ENCODE data around the gene HAO2. TPM values are rescaled to one million over a fixed set of nuclear protein-coding genes. Genes with fewer than 3 reads are reported as not detected.

Gene HAO2
- total and polyA plus RNA-seq, 2 experiments from 2014 or later = not detected

GRCh38 chr1:119380304-119380703 lies 11.7 kb downstream of the HAO2 start:
- Histone ChIP-seq H3K27me3 (ENCODE audit: insufficient read depth) (no peaks in the 10 kb centered on the region), H3K9me2 (ENCODE audit: insufficient read depth) (peaks cover 27% of the 10 kb centered on the region), H3K4me3 (no peak overlapping the region), H3F3A (replicated peaks; ENCODE audit: low read depth) (no peaks in the 10 kb centered on the region), H3K27ac (ENCODE audit: low read depth) (no peak overlapping the region), H3K36me3 (ENCODE audit: insufficient read depth) (no peaks in the 10 kb centered on the region), H3K4me2 (no peak overlapping the region), H3K79me2 (replicated peaks; ENCODE audit: insufficient read depth) (no peaks in the 10 kb centered on the region), H2AFZ (no peak overlapping the region), H3K4me1 (ENCODE audit: insufficient read depth) (no peaks in the 10 kb centered on the region), H4K20me1 (replicated peaks; ENCODE audit: insufficient read depth) (no peaks in the 10 kb centered on the region)
- DNase-seq (ENCODE audit: low spot score) (no peak), ATAC-seq (no peak)
- H3K4me3 Mint-ChIP-seq = no peak overlapping the region
- H3K4me1 Mint-ChIP-seq = peaks cover 3% of the 10 kb centered on the region; the same call in 1 of the 3 replicates
- H3K9me3 Mint-ChIP-seq = peaks cover 4% of the 10 kb centered on the region; the same call in 1 of the 3 replicates
- TF ChIP-seq ZNF114 (CRISPR knock-in tag; IDR thresholded peaks at IDR 0.05) (no peak), NANOG (IDR thresholded peaks at IDR 0.05; ENCODE audit: borderline replicate concordance) (no peak), STAT1 (IDR thresholded peaks at IDR 0.05; ENCODE audit: unreplicated experiment) (no peak), ZNF462 (CRISPR knock-in tag; IDR thresholded peaks at IDR 0.05) (no peak), POLR2AphosphoS5 (IDR thresholded peaks at IDR 0.05; ENCODE audit: low read depth) (no peak), ZNF331 (CRISPR knock-in tag; IDR thresholded peaks at IDR 0.05; ENCODE audit: low read depth) (no peak), CTCF (conservative IDR thresholded peaks at IDR 0.05; ENCODE audit: low read depth in 2 of 2) (no peak), ETS1 (IDR thresholded peaks at IDR 0.05) (no peak), CREB1 (CRISPR knock-in tag; IDR thresholded peaks at IDR 0.05; ENCODE audit: low read depth) (no peak), REST (IDR thresholded peaks at IDR 0.05; ENCODE audit: unreplicated experiment) (no peak), EZH2phosphoT487 (IDR thresholded peaks at IDR 0.05; ENCODE audit: unreplicated experiment) (no peak), JUNB (IDR thresholded peaks at IDR 0.05; ENCODE audit: unreplicated experiment) (no peak), EZH2 (IDR thresholded peaks at IDR 0.05; ENCODE audit: low read depth, unreplicated experiment) (no peak)
- no peak overlapping the region for H3K27ac Mint-ChIP-seq
- no peaks in the 10 kb centered on the region for H3K36me3 Mint-ChIP-seq (ENCODE audit: low read depth)
- H3K27me3 Mint-ChIP-seq (ENCODE audit: insufficient read depth, low read depth, poor library complexity) = peaks cover 5% of the 10 kb centered on the region
